Thyroid gland (tissue), 4 donors: ENCODE results near the gene C9orf50.

Experiments used
- CTCF ChIP-seq, 6 experiments: fragments of 200-600 bp in 3 of 6; fragments of 450-650 bp in 3 of 6; sonication (generic) in 3 of 6; IDR thresholded peaks; one replicate each; pipeline ENCODE4 v1.5.1; 2016 to 2019; ENCODE audit warnings: antibody characterized with exemption in 6 of 6, mild to moderate bottlenecking in 2 of 6, inconsistent platforms in 1 of 6, moderate library complexity in 1 of 6
- POLR2A ChIP-seq, 2 donors: fragments of 450-650 bp; IDR thresholded peaks; one replicate each; pipeline ENCODE4 v1.6.1; 2017; ENCODE audit warnings: antibody characterized with exemption in 2 of 2, mild to moderate bottlenecking in 2 of 2, moderate library complexity in 1 of 2

GRCh38 chr9:129641750-129642585 is 21.1 kb upstream of the C9orf50 start, which contains the start of gene ASB6:
- peak; percentile 94 to 100 (median 100) for TF ChIP-seq CTCF (IDR thresholded peaks at IDR 0.05)
- TF ChIP-seq POLR2A (IDR thresholded peaks at IDR 0.05), result peak in 1 of 2 donors; percentile 70
